GM18907 (cell line): ENCODE data around the gene CDKL5.

Experiments
- ATAC-seq: cut with Tn5 transposase; IDR thresholded peaks from one replicate; pipeline ENCODE4 v1.9.1; 2021; ENCODE audit warnings: mild to moderate bottlenecking, moderate library complexity; ENCODE audit not compliant: unreplicated experiment

The CDKL5 gene

DNA sequence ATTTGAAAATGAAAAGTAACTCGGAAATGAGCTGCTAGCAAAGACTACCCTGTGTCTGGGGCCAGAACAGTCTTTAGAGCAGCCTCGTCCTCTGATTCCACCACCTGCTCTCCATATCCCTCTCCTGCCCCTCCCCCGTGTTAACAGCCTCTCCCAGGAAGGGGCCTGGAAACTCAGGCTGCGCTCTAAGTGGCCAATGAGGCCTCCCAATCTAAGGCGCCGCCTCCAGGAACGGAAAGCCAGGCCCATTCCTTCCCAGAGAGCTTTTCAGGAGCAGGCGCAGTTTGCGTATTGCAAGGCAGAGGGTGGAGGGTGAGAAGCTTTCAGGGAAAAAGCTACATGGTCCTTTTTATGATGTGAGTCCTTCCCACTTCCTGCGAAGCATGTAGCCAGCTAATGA, 215.3 kb downstream of the CDKL5 start:
- no peak for ATAC-seq

GRCh38 chrX:18643243-18643642, 217.8 kb downstream of the CDKL5 start:
- no peak for ATAC-seq

DNA sequence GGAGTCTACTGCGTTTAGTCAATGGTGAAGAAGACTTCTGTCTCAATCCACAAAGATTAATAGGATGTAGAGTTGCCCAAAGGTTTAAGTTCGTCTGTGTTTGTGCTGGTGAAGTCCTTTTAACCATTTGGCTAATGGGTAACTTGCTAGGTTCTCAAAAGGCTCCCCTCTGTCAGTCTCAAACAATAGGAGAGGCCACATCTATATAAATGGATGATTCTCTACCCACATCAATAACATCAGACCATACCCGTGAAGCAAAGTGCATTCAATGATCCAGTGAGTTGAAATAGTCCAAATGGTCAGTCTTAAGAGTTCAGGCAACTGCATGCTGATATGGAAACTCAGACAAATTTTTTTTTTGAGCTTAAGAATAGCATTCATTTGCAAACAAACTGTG, 218.4 kb downstream of the CDKL5 start:
- no peak for ATAC-seq

DNA sequence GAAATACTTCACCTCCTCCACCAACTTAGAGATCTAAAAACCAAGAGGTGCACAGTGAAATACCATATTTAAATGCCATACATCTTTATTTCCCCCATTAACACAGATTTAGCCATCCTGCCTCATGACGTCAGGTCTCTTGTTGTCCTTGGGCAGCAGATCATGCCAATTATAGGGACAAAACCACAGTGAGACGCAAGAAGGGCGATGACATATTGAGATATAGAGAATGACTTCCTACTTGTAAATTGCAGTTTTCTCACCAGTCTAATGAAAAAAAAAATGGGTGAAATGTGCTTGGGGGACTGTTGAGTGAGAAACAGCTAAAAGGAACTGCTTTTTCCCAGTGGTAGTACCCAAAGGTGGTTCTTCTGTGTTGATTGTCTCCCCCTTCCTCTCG, 222.2 kb downstream of the CDKL5 start:
- ATAC-seq: no peak

- ATAC-seq: no peak
These were observed 224.1 kb downstream of the CDKL5 start for GRCh38 chrX:18649498-18649951.

GRCh38 chrX:18650662-18651061, 225.3 kb downstream of the CDKL5 start:
- no peak for ATAC-seq

GRCh38 chrX:18652636-18653035, 227.2 kb downstream of the CDKL5 start:
- no peak for ATAC-seq

GRCh38 chrX:18654875-18655836, 229.7 kb downstream of the CDKL5 start:
- ATAC-seq: no peak

GRCh38 chrX:18661273-18661672, 235.9 kb downstream of the CDKL5 start:
- ATAC-seq: no peak

- no peak for ATAC-seq
These were observed 239.5 kb downstream of the CDKL5 start for GRCh38 chrX:18664947-18665346.

DNA sequence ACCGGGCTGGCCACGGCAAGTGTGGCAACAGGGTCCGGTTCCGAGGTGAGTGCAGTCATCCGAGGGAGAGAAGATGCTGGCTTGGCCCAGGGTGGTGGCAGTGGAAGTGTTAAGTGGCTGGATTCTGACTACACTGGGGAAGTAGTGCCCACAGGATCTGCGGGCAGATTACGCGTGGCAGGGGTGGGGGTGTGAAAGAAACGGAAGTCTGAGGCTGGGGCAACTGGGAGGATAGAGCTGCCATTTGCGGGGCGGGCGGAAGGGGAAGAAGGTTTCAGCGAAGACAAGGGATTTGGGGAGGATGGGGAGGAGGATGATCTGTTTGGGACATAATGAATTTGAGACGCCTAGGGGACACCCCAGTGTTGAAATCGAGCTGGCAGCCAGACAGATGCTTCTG, 241.2 kb downstream of the CDKL5 start:
- no peak for ATAC-seq

GRCh38 chrX:18668071-18668835, 242.8 kb downstream of the CDKL5 start:
- ATAC-seq: no peak

DNA sequence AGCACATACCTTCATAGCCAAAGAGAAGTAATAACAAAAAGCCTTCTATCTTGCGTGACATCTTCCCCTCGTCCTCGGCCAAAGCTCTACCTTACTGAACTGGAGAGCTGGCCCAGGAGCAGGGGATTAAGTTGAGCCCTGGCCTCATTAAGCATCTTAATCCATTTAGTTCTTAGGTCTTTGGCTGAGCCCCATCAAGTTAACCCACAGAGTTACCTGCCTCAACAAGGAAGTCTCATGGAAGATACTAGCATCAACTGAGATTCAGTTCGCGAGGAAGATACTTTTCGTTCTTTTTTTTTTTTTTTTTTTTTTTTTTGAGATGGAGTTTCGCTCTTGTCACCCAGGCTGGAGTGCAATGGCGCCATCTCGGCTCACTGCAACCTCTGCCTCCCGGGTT, 246.6 kb downstream of the CDKL5 start, which contains the start of gene RS1:
Gene RS1 (minus strand): TSS at position 101 of the 400 bp plus-strand sequence. CDS start 40 bp downstream, at position 61.
- ATAC-seq: no peak

- ATAC-seq: peak; percentile 54
These were observed 249.0 kb downstream of the CDKL5 start for GRCh38 chrX:18674417-18674787.

DNA sequence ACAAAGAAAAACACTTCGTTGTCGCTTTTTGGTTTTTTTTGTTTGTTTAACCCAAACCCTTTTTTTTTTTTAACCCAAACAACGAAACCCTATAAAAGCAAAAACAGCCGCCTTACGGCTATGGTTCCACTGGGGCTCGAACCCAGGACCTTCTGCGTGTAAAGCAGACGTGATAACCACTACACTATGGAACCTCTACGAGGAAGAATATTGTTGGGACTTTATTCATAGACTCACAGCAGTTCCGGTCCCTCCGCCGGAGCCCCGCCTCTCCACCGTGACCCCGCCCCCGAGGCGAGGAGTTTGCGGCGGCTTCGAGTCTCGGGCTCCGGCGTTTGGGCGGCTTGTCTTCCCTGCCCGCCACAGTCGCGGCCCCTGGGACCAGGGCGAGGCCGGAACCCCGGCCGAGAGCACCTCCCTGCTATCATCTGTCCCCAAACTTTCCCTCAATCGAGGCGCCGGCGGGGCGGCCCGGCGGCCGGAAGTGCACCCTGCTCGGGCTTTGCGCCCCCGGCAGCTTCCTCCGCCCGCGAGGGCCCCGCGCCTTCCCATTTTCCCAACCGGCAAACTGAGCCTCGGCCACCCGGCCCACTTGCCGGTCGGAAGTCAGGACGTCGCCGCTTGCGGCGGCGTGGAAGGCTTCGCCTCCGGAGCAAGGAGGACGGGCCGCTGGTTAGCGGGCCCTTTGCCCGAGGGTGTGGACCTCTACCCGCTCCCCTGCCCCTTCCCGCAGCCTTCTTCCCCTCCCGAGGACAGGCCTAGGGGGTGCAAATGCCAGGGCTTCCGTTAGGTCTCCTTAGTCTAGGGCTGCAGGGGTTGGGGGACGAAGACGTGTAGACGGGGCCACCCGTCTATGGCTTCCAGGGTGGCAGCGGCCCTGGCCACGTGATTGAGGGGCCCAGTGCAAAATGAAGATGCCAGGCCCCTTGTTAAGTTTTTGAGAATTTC, 249.7 kb downstream of the CDKL5 start:
- ATAC-seq: peak; percentile 77

GRCh38 chrX:18676050-18676449, 250.6 kb downstream of the CDKL5 start:
- no peak for ATAC-seq

DNA sequence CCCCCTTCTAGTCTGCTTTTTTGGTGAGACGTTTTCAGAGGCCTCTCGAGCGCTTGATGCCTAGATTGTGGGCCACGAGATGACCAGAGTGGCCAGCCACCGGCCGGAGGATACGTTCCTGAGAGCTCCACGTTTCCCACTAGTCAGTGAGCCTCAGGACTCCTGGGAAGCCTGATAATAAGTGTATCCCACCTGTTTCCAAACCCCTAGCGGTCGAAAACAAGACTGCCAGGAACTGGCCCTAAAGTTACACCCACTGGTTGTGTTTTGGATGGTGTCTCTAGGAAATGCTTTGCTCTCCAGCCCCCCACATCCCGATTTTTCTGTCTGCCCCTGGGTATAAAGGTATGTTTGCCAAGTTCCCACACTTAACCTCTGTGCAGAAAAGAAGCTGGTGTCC, 251.1 kb downstream of the CDKL5 start:
- ATAC-seq: no peak

DNA sequence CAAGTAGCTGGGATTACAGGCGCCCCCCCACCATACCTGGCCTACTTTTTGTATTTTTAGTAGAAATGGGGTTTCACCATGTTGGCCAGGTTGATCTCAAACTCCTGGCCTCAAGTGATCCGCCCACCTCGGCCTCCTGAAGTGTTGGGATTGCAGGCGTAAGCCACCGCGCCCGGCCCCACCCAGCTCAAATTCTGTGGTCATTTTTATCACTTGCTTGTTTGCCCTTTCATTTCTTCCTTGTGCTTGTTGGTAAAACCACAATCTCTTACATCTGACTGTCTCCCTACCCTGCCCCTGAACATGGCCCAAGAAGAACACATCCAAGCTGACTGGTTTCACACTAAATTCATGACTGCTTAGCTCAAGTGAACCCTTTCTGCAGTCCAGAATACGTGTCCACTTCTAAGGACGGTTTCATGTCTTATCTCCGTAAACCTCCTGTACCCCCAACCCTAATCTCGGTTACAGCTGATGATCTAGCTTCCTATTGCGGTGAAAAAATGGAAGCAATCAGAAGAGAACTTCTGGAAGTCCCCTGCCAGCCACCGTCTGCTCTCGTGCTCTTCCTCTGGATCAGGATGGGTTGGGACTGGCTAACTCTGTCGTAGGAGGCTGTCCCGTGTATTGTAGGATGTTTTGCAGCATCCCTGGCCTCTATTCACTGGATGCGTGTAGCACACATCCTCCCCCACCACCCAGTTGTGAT, 251.9 kb downstream of the CDKL5 start:
- no peak for ATAC-seq

DNA sequence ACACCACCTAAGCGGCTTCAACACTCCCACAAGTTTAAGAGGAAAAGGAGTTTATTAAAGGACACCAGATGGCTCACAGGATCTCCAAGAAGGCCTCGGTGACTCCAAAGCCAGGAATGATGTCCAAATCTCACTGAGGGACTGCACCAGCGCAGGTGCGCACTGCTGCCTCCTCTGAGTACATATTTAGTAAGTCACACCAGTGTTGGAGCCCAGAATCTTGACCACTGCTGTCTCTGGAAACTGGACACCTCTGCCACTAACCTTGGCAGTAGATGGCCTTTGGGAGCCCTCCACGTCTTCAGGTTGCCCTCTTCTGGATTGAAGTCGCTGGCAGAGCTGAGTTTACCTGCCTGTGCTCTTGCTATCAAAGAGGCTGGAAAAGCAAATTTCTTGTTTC, 256.6 kb downstream of the CDKL5 start:
- ATAC-seq: no peak

GRCh38 chrX:18682979-18683387, 257.6 kb downstream of the CDKL5 start:
- ATAC-seq: no peak
